H9 (cell line): Measurements from ENCODE around the gene BEST4. TPM values are rescaled to one million over a fixed set of nuclear protein-coding genes. Genes with fewer than 3 reads are reported as not detected.
"Not testable (repeated sequence)": the region's sequence is repeated elsewhere in the genome, so short reads cannot be mapped to it uniquely, and the experiment has no call there.

Source experiments
- DNase-seq: peaks from one replicate; pipeline ENCODE4 v3.0.0-alpha.2; 2017
- H2AFZ ChIP-seq: one replicate; pipeline ENCODE4 v1.6.1; 2013; ENCODE audit warnings: mild to moderate bottlenecking, low read length, control low read depth, moderate library complexity
- H2AK5ac ChIP-seq: 2 replicates; pipeline ENCODE4 v1.6.1; 2013; ENCODE audit warnings: low read length, control low read depth, mixed read lengths; ENCODE audit not compliant: insufficient read length
- H2BK120ac ChIP-seq: one replicate; pipeline ENCODE4 v1.6.1; 2013; ENCODE audit warnings: low read depth, mild to moderate bottlenecking, low read length, control low read depth, inconsistent platforms; ENCODE audit not compliant: poor library complexity, severe bottlenecking
- H2BK12ac ChIP-seq: 2 replicates; pipeline ENCODE4 v1.6.1; 2013; ENCODE audit warnings: low read length, control low read depth, mixed read lengths, low read depth; ENCODE audit not compliant: insufficient read length
- H2BK15ac ChIP-seq: 2 replicates; pipeline ENCODE4 v1.6.1; 2013; ENCODE audit warnings: low read depth, low read length, control low read depth
- H2BK20ac ChIP-seq: one replicate; pipeline ENCODE4 v1.6.1; 2013; ENCODE audit warnings: low read depth, mild to moderate bottlenecking, low read length, control low read depth, inconsistent platforms; ENCODE audit not compliant: poor library complexity, severe bottlenecking
- H2BK5ac ChIP-seq: 2 replicates; pipeline ENCODE4 v1.6.1; 2013; ENCODE audit warnings: low read length, control low read depth, mixed read lengths; ENCODE audit not compliant: insufficient read length
- H3K14ac ChIP-seq: 2 replicates; pipeline ENCODE4 v1.6.1; 2013; ENCODE audit warnings: low read length, control low read depth; ENCODE audit not compliant: insufficient read depth
- H3K18ac ChIP-seq: 2 replicates; pipeline ENCODE4 v1.6.1; 2013; ENCODE audit warnings: low read depth, mild to moderate bottlenecking, mixed read lengths, low read length, control low read depth; ENCODE audit not compliant: insufficient read length
- H3K23ac ChIP-seq: 2 replicates; pipeline ENCODE4 v1.6.1; 2013; ENCODE audit warnings: low read length, control low read depth, mixed read lengths, low read depth; ENCODE audit not compliant: insufficient read length
- H3K23me2 ChIP-seq: 2 replicates; pipeline ENCODE4 v1.6.1; 2013; ENCODE audit warnings: low read depth, mild to moderate bottlenecking, mixed read lengths, low read length, control low read depth; ENCODE audit not compliant: insufficient read length, poor library complexity, severe bottlenecking
- H3K27ac ChIP-seq: 2 replicates; pipeline ENCODE4 v1.5.1; 2013; ENCODE audit warnings: low read length, control low read depth, mixed read lengths, low read depth; ENCODE audit not compliant: insufficient read length
- H3K27me3 ChIP-seq: 2 replicates; pipeline ENCODE4 v1.6.1; 2013; ENCODE audit warnings: low read length, control low read depth, inconsistent platforms; ENCODE audit not compliant: insufficient read depth
- H3K4ac ChIP-seq: 2 replicates; pipeline ENCODE4 v1.6.1; 2013; ENCODE audit warnings: low read depth, mild to moderate bottlenecking, control low read depth, inconsistent platforms, low read length, moderate library complexity
- H3K4me1 ChIP-seq: 2 replicates; pipeline ENCODE4 v1.6.1; 2013; ENCODE audit warnings: low read length, control low read depth, inconsistent platforms; ENCODE audit not compliant: insufficient read depth
- H3K4me2 ChIP-seq: 2 replicates; pipeline ENCODE4 v1.6.1; 2013; ENCODE audit warnings: low read length, control low read depth, mixed read lengths; ENCODE audit not compliant: insufficient read length, insufficient read depth
- H3K56ac ChIP-seq: 2 replicates; pipeline ENCODE4 v1.6.1; 2013; ENCODE audit warnings: low read depth, mild to moderate bottlenecking, mixed read lengths, low read length, control low read depth; ENCODE audit not compliant: insufficient read length
- H3K79me1 ChIP-seq: 2 replicates; pipeline ENCODE4 v1.6.1; 2013; ENCODE audit warnings: low read depth, mild to moderate bottlenecking, moderate library complexity, low read length, control low read depth, inconsistent platforms; ENCODE audit not compliant: insufficient read depth, poor library complexity, severe bottlenecking
- H3K79me2 ChIP-seq: 2 replicates; pipeline ENCODE4 v1.6.1; 2013; ENCODE audit warnings: low read length, control low read depth, inconsistent platforms; ENCODE audit not compliant: insufficient read depth
- H3K9ac ChIP-seq: 2 replicates; pipeline ENCODE4 v1.6.1; 2013; ENCODE audit warnings: low read length, control low read depth, mixed read lengths; ENCODE audit not compliant: insufficient read length; ENCODE audit errors: extremely low read depth
- H3K9me3 ChIP-seq: one replicate; pipeline ENCODE4 v1.6.1; 2013; ENCODE audit warnings: low read depth, low read length, inconsistent platforms; ENCODE audit not compliant: control insufficient read depth
- H3T11ph ChIP-seq: one replicate; pipeline ENCODE4 v1.6.1; 2013; ENCODE audit warnings: mild to moderate bottlenecking, low read length, control low read depth, inconsistent platforms
- H4K20me1 ChIP-seq: one replicate; pipeline ENCODE4 v1.6.1; 2013; ENCODE audit not compliant: control insufficient read depth, insufficient read length, insufficient read depth
- H4K5ac ChIP-seq: 2 replicates; pipeline ENCODE4 v1.6.1; 2013; ENCODE audit warnings: low read depth, mild to moderate bottlenecking, mixed read lengths, low read length, control low read depth; ENCODE audit not compliant: insufficient read length
- H4K8ac ChIP-seq: replicated peaks from 2 replicates; pipeline ENCODE4 v1.6.1; 2013; ENCODE audit warnings: low read length, control low read depth, mixed read lengths, low read depth; ENCODE audit not compliant: insufficient read length
- H4K91ac ChIP-seq: 2 replicates; pipeline ENCODE4 v1.6.1; 2013; ENCODE audit warnings: low read depth, mild to moderate bottlenecking, moderate library complexity, mixed read lengths, low read length, control low read depth; ENCODE audit not compliant: insufficient read length
- H3K27ac Mint-ChIP-seq, 3 experiments: 2 replicates in 2 of 3; 3 replicates in 1 of 3; pipeline ENCODE4 v1.8.0; 2020 to 2021; ENCODE audit warnings: mixed read lengths in 3 of 3, mild to moderate bottlenecking in 1 of 3, moderate library complexity in 1 of 3
- H3K27me3 Mint-ChIP-seq: 2 replicates; pipeline ENCODE4 v1.8.0; 2021; ENCODE audit warnings: low read depth, mild to moderate bottlenecking, moderate library complexity, mixed read lengths
- H3K36me3 Mint-ChIP-seq, 3 experiments: 2 replicates in 2 of 3; 3 replicates in 1 of 3; pipeline ENCODE4 v1.8.0; 2020 to 2021; ENCODE audit warnings: low read depth in 3 of 3, mixed read lengths in 3 of 3; ENCODE audit not compliant: insufficient read depth in 1 of 3
- H3K4me1 Mint-ChIP-seq, 2 experiments: 2 replicates each; pipeline ENCODE4 v1.8.0; 2020; ENCODE audit warnings: mixed read lengths in 2 of 2
- H3K4me3 Mint-ChIP-seq, 2 experiments: 2 replicates in 1 of 2; 3 replicates in 1 of 2; pipeline ENCODE4 v1.8.0; 2020 to 2021; ENCODE audit warnings: mild to moderate bottlenecking in 2 of 2, mixed read lengths in 2 of 2, moderate library complexity in 1 of 2
- H3K9me3 Mint-ChIP-seq, 2 experiments: 2 replicates in 1 of 2; 3 replicates in 1 of 2; pipeline ENCODE4 v1.8.0; 2020; ENCODE audit warnings: mild to moderate bottlenecking in 2 of 2, mixed read lengths in 2 of 2, moderate library complexity in 1 of 2
- CTCF ChIP-seq: fragments of 200-600 bp; sonication (generic); conservative IDR thresholded peaks from 3 replicates; pipeline ENCODE4 v1.8.0; 2021; ENCODE audit warnings: antibody characterized with exemption, mild to moderate bottlenecking
- WGBS: extraction: QIAGEN DNeasy Blood & Tissue Kit; methylation state at CpG from one replicate; pipeline ENCODE4 v1.1.7; 2013; ENCODE audit warnings: missing lambda C conversion rate, low lambda C conversion rate, mixed read lengths; ENCODE audit not compliant: insufficient read length; ENCODE audit errors: extremely low coverage; 5-methylcytosine and 5-hydroxymethylcytosine counted together
- total RNA-seq: library from RNA; stranded (reverse); gene quantifications from 2 replicates; pipeline ENCODE4 v1.2.1, GENCODE V29; 2021

The BEST4 gene
- total RNA-seq, 1 experiment from 2014 or later: 1.1 TPM

GRCh38 chr1:44817307-44817706, 29.3 kb upstream of the BEST4 start:
- no peaks in the 10 kb centered on the region for H3K27me3 Mint-ChIP-seq
- no peak overlapping the region for H4K91ac ChIP-seq
- H3K27ac ChIP-seq: no peak overlapping the region

GRCh38 chr1:44815926-44816325, 28.0 kb upstream of the BEST4 start:
- H3T11ph ChIP-seq, H3K56ac ChIP-seq, H2BK20ac ChIP-seq, H3K9me3 ChIP-seq, H4K5ac ChIP-seq, H3K4me1 ChIP-seq, H3K23ac ChIP-seq, H2BK5ac ChIP-seq, H3K79me1 ChIP-seq, H3K36me3 Mint-ChIP-seq, H3K4me2 ChIP-seq, H2AFZ ChIP-seq, H3K27me3 ChIP-seq, H3K79me2 ChIP-seq, H3K9me3 Mint-ChIP-seq, H2BK12ac ChIP-seq, H3K14ac ChIP-seq, H3K27me3 Mint-ChIP-seq, H3K4ac ChIP-seq, H2BK120ac ChIP-seq, H2BK15ac ChIP-seq, H4K20me1 ChIP-seq, H3K27ac ChIP-seq, H3K4me3 Mint-ChIP-seq, H2AK5ac ChIP-seq, H3K9ac ChIP-seq, DNase-seq, H3K18ac ChIP-seq, H4K91ac ChIP-seq, H4K8ac ChIP-seq: not testable (repeated sequence)
- Mint-ChIP-seq H3K4me1 (peaks cover 23 to 33% of the 10 kb centered on the region in 2 experiments), H3K27ac (0 out of 7 replicates have a peak overlapping the region, but pooled peaks of 1 of the 3 experiments have one; percentile 56)
- WGBS: no CpG with 5 or more reads among the region's 9 CpGs
- peaks cover 12% of the 10 kb centered on the region for H3K23me2 ChIP-seq

More at GRCh38 chr1:44817307-44817706, 29.3 kb upstream of the BEST4 start:
- H2BK120ac ChIP-seq: no peak overlapping the region
- H2BK20ac ChIP-seq: no peak overlapping the region
- H3T11ph ChIP-seq: no peak overlapping the region
- no peak for DNase-seq
- no peak overlapping the region for H4K8ac ChIP-seq
- H3K14ac ChIP-seq: no peak overlapping the region
- H4K5ac ChIP-seq: no peak overlapping the region
- H4K20me1 ChIP-seq: no peaks in the 10 kb centered on the region
- H3K56ac ChIP-seq: no peak overlapping the region
- no peak overlapping the region for H2AK5ac ChIP-seq
- Mint-ChIP-seq H3K4me1 (peaks cover 24 to 38% of the 10 kb centered on the region in 2 experiments), H3K9me3 (no peaks in the 10 kb centered on the region; a peak in 1 of 5 replicates), H3K4me3 (no peak overlapping the region), H3K27ac (no peak overlapping the region; a peak in 1 of 7 replicates), H3K36me3 (peaks cover 0 to 5% (median 2%) of the 10 kb centered on the region in 3 experiments; a peak in 2 of 7 replicates)
- H2BK15ac ChIP-seq: no peak overlapping the region
- WGBS: no CpG with 5 or more reads among the region's 2 CpGs
- no peak overlapping the region for H2BK12ac ChIP-seq
- H3K9ac ChIP-seq: no peak overlapping the region
- H3K27me3 ChIP-seq: no peaks in the 10 kb centered on the region
- H3K18ac ChIP-seq: no peak overlapping the region
- no peak overlapping the region for H3K4ac ChIP-seq
- H3K4me2 ChIP-seq: no peak overlapping the region
- no peaks in the 10 kb centered on the region for H3K9me3 ChIP-seq
- no peak for TF ChIP-seq CTCF
- no peak overlapping the region for H2BK5ac ChIP-seq
- peaks cover 12% of the 10 kb centered on the region for H3K23me2 ChIP-seq
- no peaks in the 10 kb centered on the region for H3K79me2 ChIP-seq
- H3K4me1 ChIP-seq: no peaks in the 10 kb centered on the region; the same call in 1 of the 2 replicates
- no peak overlapping the region for H3K23ac ChIP-seq
- H3K79me1 ChIP-seq: no peaks in the 10 kb centered on the region
- H2AFZ ChIP-seq: no peak overlapping the region
